ENCODE results near the gene SAMD4A.
"Not testable (repeated sequence)": the region's sequence is repeated elsewhere in the genome, so short reads cannot be mapped to it uniquely, and the experiment has no call there.

The SAMD4A gene

DNA sequence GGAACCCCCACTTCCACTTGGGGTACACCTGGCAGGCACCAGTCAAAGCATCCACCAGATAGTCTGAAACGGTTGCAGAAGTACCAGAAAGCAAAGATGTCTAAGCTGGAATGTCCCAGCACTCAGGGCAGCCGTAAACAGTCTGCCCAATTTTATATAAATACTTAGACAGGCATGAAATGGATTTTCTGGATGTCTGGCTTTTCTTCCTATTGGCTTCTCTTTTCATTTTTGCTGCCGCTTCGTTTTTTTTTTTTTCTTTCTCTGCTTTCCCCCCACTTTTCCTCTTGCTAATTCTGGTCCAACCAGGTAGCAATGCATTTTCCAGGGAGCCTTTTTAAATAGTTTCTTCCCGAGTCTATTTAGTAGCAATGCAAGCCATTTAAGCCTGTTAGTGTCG is 168.0 kb downstream of the SAMD4A start:
- no peak for DNase-seq (ENCODE audit: low read depth)

DNA sequence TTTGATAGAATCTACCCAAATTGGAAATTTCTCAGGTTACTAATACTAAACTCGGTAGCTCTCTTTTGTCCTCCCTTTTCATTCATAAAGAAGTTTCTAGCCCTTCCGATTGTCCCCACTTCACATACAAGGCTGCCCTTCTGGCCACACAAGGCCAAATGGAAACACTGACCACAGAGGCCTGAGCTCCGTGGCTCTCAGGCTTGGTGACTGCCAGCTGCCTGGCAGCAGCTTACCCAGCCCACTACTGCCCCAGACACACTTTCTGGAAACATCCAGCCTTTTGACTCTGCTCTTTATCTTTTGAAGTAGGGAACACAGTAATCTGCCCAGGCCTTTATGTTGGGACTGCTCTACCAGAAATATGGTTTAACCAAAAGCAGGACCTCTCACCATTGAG is 168.5 kb downstream of the SAMD4A start:
- DNase-seq (ENCODE audit: low read depth) = no peak

DNA sequence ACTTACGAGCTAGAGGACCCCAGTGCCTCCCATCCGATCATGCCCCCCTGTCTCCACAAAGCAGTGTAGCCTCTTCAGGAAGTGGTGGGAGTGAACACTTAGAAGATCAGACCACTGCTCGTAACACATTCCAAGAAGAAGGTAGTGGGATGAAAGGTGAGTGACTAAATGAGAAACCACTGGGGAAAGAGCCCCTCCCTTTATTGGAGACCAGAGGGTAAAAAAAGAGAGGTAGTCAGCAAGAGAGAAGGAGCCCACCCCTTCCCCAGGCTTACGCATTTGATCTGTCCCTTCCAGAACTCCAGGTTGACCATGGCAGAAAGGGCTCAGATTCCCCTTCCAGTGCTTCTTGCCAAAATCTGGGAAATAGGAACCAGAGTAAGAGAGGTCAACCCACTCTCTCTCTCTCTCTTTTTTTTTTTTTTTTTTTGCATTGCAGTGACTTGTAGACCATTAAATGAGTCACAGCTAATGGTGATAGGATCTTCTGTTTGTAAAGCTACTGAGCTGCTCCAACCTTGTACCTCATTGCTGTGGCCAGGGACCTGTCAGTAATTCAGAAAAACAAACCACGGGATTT is 170.3 kb downstream of the SAMD4A start:
- DNase-seq (ENCODE audit: low read depth) = no peak

DNA sequence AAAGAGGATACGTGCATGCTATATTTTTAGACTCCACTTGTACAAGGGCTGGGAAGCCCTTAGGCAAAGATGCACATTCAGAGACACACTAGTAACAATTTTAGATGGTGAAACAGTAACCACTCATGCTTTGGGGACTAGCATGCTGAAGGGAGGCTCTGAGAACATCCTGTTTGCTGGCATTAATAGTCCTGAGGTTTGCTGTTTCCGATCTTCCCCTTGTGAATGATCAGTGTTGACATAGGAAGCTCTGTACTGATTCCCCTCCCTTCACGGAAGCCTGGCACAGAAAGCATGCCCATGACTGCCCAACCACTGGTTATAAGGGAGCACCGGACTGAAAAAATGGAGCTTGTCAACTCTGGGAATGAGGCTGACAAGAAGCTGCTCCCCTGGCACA is 171.1 kb downstream of the SAMD4A start:
- no peak for DNase-seq (ENCODE audit: low read depth)

DNA sequence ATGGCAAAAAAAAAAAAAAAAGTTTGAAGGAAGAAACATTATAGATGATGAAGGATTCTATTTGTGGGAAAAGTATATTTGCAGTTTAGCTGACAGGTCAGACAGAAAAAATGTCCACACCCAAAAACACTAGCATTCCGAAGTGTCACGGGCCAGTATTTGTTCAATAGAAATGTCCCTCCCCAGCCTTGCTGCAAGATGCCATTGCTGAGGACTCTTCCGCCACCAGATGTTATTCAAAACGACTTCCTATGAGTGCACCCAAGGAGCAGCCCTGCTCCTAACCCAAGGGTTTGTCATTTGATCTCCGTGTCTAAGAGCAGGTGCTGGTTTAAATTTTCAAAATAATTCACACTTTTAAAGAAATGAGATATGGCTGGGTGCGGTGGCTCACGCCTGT is 172.6 kb downstream of the SAMD4A start:
- no peak for DNase-seq (ENCODE audit: low read depth)

DNA sequence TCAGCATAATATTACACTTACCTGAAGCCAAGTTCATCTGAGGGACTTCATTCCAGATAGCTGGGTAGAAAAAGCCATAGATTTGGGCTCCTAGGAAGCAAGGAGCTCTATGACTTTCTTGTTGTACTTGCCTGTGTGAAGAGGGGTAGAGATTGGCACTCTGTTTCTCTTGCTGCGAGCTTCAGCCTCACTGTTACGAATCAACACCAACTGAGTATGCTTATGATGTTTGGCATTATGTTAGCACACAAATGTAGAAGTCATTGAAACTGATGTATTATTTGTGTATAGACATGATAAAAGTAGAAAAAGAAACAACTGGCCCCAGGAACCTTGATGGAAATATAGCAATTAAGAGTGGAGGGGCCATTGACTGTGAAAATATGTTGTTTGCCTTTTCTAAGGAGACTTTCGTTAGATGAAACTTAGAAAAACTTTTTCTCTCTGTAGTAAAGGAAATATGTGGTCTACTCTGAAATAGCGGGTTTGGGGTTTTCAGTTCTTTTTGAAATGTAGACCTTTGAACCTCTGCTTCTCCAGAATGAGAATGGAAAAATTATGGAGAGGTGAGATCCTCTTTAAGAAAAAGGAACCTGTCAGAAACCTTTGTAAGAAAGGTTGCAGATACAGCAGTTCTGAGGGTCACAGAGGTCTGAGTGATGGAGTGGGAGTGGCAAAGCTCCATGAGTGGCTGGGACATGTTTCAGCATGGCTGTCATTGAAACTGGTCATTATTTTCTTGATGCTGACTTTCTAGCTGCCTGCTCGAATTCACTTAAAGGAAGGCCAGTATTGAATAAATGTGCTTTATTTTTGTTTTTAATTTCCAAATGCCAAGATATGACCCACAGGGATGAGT is 175.8 kb downstream of the SAMD4A start:
- DNase-seq (ENCODE audit: low read depth) = no peak

DNA sequence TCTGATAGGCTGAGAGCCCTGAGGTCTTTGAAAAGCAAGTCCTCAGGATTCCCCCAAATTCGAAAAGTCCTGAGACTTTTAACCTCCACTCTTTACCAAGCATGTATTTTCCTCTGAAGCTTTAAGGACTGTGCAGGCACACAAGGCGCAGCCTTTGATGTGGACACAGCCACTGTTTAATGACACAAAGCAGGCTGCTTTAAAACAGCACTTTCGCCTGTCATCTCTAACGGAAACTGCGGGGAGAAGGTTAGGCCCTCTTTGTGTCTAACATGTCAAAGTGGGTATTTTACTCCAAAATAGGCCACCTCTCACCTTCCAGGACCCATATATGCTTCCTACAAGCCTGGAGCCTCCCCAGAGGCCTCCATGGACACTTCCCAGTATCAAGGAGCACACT is 176.5 kb downstream of the SAMD4A start:
- no peak for DNase-seq (ENCODE audit: low read depth)

DNA sequence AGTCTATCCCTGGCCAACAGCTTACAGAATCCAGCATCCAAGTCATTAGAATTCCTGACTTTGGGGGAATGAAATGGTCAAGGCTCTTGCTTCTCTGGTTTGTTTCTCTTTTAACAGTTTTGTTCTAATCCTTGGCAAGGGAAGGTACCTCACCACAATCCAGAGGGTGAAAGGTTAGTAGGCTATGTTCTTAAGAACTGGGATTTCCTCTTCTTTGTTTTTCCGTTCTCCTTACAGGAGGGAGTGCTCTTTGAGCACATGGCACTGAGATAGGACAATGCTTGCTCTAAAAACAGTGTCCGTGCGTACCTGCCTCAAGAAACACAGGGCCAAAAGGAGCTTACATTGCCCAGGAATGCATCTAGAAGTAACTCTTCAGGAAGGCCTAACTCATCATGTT is 179.1 kb downstream of the SAMD4A start:
- no peak for DNase-seq (ENCODE audit: low read depth)

DNA sequence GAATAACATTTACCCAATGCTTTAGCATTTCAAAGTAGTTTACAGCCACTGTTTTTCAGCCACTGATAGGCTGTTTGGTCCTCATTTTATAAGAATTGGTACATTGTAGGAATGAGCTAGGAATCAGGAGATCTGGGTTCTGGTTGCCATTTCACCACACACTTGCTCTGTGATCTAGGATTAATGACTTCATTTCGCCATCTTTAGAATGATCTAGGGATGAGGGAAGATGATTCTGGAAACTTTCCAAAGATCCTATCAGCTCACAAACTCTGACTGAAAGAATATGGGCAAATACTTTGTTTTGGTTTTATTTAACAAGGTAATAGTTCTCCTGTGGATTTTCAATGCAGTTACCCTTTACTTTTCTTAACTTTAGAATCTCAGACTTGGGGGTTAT is 180.7 kb downstream of the SAMD4A start:
- DNase-seq (ENCODE audit: low read depth) = no peak

DNA sequence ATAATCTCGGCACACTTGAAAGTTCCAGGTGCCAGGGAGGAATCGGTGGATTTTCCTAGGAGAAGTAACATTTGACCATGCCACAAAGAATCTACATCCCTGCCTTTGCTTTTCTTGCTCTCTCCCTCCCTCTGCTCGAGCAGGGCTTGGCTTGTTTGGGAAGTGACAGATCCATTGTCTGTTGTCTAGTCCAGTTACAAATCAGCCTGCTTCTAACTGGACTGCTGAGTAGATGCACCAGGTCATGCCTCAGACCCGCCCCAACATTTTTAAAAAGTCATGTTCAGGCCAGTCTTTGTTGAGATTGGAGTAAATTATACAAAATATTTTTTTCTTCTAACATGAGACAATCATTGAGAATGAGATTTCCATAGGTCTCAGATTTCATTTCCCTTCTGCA is 182.3 kb downstream of the SAMD4A start:
- no peak for DNase-seq (ENCODE audit: low read depth)

DNA sequence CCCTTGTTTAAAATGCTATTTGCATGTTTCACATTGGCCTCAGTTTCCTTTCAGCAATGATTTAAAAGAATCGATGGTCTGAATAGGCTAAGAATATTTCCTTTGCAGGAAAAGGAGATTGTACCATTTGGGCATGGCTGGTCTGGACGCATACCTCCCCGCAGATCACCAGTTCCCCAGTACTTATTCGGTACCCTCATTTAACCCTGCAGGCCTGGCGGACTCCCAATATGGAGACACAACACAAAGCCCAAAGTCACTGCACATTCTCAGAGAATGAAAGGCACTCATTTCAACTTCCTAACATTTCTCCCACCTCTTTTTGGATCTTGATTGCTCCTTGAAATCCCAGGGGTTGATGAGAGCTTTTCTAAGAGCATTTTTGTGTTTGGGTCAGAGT is 182.8 kb downstream of the SAMD4A start:
- no peak for DNase-seq (ENCODE audit: low read depth)

DNA sequence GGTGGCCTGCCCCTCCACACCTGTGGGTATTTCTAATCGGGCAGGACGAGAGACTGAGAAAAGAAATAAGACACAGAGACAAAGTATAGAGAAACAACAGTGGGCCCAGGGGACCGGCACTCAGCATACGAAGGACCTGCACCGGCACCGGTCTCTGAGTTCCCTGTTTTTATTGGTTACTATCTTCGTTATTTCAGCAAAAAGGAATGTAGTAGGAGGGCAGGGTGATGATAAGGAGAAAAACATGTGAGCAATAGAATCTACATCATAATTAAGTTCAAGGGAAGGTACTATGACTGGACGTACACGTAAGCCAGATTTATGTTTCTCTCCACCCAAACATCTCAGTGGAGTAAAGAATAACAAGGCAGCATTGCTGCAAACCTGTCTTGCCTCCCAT is 185.7 kb downstream of the SAMD4A start:
- not testable (repeated sequence) for DNase-seq (ENCODE audit: low read depth)

DNA sequence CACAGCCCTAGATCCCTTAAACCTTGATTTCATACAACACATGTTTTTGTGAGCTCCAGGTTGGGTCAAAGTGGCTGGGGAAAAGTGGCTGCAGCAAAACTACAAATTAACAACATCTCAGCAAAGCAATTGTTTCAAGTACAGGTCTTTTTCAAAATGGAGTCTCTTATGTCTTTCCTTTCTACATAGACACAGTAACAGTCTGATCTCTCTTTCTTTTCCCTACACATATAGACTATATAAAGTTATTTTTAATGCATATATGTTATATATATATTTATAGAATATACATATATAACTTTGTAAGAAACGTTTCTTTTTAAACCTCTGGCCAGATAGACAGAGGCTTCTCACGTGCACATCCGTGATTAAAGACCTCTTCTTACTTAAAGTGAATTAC is 186.5 kb downstream of the SAMD4A start:
- not testable (repeated sequence) for DNase-seq (ENCODE audit: low read depth)

DNA sequence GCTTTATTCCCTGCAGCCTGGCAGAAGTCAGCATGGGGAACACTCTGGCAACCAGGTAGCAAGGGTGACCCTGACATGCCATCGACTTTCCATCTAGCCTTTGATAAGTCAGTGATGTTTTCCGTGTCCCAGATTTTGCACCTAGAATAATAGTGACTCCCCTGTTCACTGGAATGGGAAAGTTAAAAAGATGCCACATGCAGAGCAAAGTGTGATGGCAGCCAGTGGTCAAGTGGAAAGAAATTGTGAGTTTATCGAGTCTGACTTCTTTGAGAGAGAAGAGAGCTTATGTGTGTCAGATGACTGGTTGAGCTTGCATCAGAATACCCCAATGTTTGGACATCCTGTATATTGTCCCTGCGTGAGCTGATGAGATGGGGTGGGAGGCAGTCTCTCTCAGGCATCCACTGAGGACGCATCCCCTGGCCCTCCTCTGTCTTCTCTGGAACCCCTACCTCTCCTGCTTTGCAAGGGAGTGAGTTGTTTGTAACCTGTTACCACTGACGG is 187.2 kb downstream of the SAMD4A start:
- DNase-seq (ENCODE audit: low read depth) = no peak

DNA sequence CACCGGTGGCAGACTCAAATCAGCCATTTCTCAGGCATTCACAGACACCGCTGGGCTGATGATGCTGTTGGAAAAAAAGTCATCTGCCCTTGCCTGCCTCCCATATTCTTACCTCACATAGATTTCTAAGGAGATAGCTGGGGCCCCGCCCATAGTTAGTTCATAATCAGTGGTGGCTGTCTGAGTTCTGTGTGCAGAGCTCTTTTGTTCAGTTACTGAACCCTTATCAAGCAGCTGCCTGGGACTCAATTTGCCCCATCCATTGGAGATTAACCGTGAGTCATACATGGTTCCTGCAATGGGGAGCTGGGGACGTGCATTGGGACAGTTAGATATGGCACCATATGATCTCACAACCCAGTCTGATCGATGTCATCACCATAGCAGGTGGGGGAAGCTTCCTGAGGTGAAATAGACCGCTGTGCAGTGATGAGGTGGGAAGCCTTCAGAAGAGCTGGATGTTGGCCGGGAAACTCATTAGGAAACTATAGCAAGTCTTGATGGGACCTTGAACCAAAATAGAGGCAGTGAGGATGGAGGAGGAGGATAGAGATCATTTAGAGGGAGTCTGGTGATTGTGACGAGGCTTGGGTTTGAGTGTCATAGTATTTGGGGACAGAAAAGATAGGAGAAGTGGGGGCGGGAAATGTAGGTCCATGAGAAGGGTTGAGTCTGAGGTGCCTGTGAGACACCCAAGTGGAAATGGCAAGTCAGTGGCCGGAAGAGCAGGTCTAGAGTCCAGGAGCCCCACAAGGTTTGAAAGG is 187.9 kb downstream of the SAMD4A start:
- DNase-seq (ENCODE audit: low read depth) = no peak

DNA sequence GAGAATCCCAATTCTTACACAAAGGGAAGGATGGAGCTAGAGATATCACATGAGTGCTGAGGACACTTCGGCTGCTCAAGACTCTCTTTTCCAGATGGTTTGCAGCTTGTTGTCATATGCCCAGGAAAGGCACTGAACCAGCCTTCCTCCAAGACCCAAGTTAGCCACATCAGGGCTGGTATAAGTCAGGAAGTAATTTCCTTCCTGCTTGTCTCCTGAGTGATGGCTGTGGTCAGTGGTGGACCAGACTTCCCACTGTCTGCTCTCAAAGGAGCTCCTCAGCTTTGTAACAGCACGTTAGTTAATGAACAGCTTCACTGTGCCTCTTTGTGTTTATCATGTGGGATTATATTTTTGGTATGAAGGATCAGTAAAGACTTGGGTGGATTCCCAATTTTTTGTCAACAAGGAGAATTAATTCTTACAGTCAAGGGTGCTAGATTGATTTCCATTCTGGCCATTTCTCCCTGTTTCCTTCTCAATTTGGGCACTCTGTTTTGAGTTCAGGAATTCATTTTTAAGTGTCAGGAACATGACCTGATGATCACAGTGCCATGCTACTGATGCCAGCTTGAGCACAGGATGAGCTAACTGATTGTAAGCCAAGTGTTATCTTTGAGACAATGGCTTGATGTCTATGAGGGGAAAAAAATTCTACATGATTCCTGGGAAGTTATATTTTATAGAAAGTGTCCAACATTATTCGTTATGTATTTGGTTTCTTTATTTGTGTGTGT is 189.9 kb downstream of the SAMD4A start:
- DNase-seq (ENCODE audit: low read depth) = no peak

DNA sequence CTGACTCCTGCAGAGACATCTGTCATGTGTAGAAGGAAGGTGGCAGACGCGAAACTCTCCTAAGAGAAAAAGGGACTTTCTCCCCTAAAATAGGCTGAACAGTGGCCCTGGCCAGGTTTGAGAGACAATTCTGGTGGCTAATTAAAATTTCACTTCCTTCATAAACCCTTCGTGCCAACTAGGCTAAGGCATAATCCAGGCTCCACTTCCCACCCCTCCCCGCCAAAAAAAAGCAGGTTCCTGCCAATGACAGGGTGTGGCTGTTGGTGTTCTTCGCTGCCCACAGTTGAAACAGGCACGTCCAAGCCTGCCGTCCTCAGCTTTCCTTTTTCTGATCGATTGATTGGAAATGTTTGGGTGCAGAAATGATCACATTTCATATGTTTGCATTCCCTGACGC is 191.1 kb downstream of the SAMD4A start:
- DNase-seq (ENCODE audit: low read depth) = no peak

DNA sequence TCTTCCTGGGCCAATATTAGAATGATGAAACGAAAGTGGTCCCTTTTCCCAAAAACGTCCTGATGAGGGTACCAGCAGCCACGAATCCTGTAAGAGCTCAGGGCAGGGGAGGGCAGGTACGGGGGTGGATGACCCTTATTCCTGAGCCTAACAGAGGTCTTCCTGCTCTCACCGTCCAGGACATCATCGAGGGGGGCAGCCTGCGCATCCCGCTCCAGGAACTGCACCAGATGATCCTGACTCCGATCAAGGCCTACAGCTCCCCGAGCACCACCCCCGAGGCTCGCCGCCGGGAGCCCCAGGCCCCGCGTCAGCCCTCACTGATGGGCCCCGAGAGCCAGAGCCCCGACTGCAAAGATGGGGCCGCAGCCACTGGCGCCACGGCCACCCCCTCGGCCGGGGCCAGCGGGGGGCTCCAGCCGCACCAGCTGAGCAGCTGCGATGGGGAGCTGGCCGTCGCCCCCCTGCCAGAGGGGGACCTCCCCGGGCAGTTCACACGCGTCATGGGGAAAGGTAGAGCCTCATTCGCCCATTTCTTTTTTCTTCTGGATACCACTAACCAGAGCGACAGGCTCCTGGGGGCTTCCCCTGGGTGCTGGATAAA is 193.2 kb downstream of the SAMD4A start:
- no peak for DNase-seq (ENCODE audit: low read depth)

DNA sequence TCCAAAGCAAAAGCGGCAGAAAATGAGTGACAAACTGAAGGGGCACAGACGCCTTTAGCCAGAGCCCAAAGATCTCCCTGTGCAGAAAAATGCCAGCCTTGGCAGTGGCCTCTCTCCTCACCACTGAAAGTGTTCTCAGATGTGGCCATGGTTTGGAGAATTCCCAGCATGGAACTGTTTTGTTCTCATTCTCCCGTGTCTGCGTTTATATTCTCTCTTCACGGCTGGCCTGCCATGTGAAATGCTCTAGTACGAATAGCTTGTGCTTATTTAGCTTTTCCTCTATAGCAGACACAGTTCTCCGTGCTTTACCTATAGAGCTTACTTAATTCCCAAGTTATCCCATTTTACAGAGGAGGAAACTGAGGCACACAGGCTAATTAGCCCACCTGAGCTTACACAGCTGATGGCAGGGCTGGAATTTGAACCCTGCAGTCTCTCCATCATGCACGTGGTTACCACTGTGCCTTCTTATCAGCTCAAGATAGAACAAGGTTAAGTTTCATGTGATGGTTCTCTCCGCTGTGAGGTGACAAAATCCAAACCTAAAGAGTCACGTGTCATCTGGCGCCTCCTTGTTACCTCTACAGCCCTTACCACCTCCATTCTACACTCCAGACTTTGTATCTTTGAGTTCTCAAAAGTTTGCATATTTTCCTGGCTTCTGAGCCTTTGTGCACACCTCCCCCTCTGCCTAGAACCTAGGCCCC is 194.1 kb downstream of the SAMD4A start:
- no peak for DNase-seq (ENCODE audit: low read depth)

DNA sequence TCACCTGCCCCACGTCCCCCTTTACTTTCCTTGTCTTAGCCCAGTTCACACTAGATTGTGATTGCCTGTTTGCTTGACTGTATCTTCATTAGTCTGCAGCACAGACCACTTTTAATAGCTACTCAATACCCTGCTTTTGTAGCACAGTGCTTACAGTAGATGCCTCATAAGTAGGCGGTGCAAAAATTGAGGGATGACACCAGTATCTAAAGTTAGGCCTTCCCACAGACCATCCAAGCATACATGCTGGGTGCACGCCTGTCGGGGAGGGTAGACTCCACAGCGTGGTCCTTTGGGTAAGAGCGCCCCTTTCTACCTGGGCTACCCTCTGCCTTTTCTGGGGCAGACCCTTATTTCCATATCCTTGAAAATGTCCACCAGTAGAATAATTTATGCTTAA is 194.9 kb downstream of the SAMD4A start:
- no peak for DNase-seq (ENCODE audit: low read depth)

DNA sequence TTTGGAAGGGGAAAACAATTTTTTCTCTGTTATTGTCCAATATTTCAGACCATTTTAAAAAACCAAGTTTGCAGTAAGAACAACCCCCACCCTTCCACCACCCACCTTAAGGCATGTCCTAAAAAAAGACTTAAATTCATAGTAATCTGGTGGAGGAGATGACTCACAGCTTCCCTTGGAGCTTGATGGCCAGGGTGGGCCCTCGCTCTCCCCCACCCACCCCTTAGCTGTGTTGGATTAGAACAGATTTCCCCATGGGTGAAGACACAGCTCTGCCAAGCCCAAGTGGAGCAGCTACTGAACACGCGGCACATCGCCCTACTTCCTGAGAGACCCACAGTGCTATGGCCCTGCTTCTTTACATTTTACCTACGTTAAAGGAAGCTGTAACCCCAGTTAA is 195.4 kb downstream of the SAMD4A start:
- no peak for DNase-seq (ENCODE audit: low read depth)

Measured in stimulated activated CD8-positive, alpha-beta memory T cell treated with anti-CD3 and anti-CD28 coated beads, Interleukin-4, amount 100 ng/mL, for 24 hours (primary cell).